Measurements from ENCODE around the gene RANBP1.

The RANBP1 gene

DNA sequence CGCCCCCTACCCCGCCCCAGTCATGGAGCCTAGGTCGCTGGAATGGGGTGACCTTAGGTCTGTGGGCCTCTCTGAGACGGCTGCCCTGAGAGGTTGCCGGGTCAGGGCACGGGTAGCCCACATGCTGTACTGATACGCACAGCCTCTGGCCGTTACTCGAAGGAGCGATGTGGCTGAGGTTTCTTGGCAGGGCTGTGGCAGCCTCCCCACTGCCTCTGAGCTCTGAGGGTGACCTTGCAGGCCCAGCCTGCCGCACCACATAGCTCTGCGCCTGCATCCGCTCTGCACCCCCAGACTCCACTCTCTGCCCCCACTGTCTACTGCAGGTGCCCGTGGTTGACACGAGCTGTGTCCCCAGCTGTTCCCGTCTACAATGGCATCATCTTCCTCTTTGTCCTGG lies 23.0 kb downstream of the RANBP1 start:
- DNase-seq: no peak

DNA sequence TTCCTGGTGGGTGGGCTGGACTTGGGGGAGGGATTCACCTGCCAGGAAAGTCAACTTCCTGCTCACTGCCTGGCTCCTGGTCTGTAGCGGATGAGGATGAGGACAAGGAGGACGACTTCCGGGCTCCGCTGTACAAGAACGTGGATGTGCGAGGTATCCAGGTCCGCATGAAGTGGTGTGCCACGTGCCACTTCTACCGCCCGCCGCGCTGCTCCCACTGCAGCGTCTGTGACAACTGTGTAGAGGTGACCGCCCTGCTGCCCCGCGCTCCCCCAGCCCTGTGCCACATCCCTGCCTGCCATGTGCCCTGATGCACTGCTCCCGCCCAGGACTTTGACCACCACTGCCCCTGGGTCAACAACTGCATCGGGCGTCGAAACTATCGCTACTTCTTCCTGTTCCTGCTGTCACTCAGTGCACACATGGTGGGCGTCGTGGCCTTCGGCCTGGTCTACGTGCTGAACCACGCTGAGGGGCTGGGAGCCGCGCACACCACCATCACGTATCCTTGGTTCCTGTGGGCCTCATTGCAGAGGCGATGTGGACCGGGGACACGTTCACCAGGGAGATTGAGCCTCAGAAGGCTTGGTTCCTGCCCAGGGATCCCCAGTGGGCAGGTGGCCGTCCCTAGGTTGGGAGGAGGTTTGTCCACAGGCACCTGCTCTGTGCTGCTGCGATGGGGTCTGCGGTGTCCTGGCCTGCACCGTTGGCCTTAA lies 23.6 kb downstream of the RANBP1 start:
- DNase-seq: no peak

DNA sequence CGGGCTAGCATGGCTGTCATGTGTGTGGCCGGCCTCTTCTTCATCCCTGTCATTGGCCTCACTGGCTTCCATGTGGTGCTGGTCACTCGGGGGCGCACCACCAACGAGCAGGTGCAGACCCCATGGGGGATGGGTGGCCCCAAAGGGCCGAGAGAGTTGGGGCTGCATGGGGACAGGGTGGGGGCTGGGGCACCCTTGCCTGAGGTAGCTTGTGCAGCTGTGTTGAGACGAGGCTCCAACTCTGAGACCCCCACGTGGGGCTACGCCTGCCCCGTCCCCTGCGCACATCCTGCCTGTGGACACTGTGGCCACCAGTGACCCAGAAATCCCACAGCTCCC lies 24.2 kb downstream of the RANBP1 start:
- DNase-seq: no peak

DNA sequence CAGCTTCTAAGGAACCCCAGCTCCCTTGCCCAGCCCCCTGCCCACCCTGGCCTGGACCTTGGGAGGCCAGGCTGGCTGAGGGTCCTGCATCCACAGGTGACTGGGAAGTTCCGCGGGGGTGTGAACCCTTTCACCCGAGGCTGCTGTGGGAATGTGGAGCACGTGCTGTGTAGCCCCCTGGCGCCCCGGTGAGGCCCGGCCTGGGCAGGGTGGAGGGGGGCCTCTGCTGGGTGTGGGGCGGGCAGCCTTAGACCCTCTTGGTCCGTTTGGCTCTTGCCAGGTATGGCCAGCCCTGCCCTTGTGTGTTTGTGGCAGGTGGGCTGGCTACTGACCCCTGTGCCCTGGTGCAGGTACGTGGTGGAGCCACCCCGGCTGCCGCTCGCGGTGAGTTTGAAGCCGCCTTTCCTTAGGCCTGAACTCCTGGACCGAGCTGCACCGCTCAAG lies 24.6 kb downstream of the RANBP1 start:
- no peak for DNase-seq

DNA sequence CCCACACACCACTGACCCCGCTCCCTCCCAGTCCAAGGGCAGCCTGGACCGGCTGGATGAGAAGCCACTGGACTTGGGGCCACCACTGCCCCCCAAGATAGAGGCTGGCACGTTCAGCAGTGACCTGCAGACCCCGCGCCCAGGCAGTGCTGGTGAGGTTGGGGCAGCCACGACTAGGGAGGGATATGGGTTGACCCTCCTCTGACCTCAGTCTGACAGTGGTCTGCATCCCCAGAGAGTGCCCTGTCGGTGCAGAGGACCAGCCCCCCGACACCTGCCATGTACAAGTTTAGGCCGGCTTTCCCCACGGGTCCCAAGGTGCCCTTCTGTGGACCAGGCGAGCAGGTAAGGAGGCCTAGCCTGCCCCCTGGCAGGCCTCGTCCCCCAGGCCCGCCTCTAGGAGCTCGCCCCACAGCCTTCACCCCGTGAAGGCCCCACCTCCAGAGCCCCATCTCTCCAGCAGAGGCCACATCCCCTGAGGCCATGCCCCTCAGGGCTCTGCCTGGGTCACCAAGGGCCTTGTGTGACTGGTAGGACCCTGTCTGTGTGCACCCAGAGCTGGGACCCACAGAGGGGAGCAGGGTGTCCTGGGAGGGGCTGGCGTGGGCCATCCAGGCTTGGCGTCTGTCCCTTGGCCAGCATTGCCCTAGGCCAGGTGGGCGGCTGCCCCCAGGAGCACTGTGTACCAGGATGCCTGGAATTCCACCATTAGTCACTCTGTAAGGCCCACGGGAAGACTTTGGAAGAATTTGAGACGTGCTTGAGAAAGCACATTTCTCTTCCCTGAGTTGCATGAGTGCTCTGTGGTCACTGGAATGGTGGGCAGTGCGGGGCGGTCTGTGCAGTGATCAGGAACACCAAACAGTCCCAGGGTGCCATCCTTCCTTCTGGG lies 25.5 kb downstream of the RANBP1 start:
- DNase-seq: no peak

DNA sequence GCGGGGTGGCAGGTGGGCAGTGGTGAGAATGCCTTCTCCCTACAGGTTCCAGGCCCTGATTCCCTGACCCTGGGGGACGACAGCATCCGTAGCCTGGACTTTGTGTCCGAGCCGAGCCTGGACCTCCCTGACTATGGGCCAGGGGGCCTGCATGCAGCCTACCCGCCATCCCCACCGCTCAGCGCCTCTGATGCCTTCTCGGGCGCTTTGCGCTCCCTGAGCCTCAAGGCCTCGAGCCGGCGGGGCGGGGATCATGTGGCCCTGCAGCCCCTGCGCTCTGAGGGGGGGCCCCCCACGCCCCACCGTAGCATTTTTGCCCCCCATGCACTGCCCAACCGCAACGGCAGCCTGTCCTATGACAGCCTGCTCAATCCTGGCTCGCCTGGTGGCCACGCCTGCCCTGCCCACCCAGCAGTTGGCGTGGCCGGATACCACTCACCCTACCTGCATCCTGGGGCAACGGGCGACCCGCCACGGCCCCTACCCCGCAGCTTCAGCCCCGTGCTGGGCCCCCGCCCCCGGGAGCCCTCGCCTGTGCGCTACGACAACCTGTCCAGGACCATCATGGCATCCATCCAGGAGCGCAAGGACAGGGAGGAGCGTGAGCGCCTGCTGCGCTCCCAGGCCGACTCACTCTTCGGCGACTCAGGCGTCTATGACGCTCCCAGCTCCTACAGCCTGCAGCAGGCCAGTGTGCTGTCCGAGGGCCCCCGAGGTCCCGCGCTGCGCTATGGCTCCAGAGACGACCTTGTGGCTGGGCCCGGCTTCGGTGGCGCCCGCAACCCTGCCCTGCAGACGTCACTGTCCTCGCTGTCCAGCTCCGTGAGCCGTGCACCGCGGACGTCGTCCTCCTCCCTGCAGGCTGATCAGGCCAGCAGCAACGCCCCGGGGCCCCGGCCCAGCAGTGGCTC lies 27.1 kb downstream of the RANBP1 start:
- no peak for DNase-seq

DNA sequence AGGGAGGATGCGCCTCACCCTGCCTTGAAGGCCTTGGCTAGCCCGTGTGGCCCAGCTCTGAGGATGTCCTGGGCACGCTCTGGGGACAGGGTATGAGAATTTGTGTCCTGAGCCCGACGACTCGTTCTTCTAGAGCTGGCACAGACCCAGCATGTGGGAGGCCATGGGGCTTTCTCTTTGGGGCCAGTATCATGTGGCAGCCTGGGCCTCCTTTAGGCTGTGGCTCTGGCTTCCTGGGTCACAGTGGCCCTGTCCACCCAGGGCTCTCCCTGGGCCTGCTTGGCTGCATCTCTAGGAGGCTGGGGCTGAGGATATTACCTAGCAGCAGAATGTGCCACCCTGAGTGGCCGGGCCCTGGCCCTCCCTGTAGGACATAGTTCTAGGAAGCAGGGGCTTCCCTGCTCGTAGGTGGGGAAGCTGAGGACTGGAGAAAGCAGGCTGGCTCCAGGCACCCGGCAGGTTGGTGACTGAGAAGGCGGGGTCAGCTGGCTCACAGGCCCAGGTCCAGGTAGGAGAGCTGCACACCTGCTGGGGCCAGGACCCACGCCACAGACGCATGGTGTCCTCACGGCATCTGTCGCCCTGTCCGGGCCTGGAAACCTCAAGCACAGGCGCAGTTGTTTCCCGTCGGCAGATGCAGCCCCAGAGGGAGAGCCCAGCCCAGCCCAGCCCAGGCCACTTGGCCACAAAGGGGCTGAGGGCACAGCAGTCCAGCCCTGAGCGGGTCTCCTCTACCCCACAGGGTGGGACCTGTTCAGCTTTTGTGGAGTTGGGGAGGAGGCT lies 28.2 kb downstream of the RANBP1 start:
- DNase-seq: no peak

DNA sequence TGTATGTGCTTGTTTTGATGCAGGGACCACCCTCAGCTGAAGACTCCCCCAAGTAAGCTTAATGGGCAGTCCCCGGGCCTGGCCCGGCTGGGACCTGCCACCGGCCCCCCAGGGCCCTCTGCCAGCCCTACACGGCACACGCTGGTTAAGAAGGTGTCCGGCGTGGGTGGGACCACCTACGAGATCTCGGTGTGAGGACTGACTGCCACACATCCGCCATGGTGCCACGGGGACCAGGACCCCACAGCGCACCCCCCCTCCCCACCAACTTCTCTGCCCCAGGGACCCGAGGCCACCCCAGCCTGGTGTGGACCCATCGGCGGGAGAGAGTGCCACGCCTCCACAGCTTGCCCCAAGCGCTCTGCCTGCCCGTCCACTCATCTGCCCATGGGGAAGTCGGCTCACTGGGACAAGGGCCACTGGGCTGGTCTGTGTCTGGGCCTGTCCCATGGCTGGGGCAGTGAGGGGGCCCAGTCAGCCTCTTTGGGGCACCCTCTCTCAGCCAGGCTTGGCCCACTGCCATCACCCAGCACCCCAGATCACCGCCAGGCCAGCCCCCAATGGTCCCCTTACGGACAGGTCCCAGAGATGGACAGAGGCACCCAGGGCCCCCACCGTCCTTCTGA lies 29.4 kb downstream of the RANBP1 start:
- no peak for DNase-seq

DNA sequence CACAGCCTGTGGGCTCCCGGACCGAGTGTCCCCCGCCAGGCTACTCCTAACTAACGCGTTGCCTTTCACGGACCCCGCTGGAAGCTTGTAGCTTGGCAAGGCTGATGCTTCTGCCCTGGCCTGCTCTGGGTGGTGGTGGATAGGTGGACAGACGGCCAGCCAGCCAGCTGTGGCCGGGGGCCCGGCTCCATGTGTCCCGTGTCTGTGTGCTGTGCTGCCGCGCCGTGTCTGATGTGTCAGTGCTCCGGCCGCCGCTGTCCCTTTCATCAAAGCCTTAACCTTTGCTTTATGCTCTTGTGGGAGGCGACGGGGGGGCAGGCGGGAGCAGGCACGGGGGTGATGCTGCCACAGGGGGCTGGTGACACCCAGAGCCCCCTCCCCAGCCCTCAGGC lies 29.9 kb downstream of the RANBP1 start:
- no peak for DNase-seq

DNA sequence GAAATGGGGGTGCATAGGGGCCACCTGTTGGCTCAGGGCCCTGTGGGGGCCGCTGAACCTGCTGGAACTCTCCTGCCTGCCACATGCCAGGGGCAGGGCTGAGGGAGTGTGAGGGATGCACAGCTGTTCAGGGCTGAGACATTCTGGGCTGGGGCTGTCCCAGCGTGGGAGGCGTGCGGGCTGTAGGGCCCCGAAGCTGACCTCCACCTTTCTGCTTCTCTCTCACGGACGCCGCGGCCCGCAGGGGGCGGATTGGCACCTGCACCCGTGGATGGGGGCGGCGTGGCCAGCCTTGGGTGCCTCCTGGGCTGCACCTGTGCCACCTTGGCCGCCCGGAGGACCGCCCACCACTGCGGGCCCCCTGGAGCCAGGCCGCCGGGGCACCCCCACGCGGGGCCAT lies 30.9 kb downstream of the RANBP1 start:
- no peak for DNase-seq

DNA sequence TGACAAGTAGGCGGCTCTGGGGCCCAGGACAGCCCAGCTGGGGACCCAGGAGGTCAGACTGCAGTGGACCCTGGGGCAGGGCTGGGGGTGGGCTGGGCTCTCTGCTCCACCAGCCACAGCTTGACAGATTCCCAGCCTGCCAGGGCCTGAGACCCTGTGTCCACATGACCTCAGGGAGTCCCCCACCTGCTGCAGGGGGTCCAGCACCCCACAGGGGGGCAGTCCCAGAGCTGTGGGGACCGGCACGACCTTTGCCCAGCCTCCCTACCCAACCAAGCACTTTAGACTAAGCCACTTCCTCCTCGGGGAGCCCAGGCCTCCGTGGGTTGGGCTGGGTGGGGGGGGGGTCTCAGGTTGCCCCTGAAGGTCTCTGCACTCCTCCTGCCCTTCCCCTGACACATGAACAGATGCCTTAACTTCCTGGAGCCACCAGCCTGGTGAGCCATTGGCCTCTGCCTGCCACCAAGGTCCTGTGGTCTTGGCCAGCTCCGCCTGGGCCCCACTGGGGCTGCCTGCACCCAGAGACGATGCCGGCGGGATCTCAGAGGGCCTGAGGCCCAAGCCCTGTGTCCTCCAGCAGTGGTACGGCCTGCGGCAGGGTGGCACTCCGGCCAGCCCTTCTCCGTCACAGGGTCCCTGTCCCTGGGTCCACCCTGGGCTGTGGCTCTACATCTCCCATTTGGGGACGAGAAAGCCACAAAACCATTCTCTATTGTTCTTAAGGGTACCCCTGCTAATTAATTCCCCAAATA lies 31.5 kb downstream of the RANBP1 start:
- DNase-seq: no peak

DNA sequence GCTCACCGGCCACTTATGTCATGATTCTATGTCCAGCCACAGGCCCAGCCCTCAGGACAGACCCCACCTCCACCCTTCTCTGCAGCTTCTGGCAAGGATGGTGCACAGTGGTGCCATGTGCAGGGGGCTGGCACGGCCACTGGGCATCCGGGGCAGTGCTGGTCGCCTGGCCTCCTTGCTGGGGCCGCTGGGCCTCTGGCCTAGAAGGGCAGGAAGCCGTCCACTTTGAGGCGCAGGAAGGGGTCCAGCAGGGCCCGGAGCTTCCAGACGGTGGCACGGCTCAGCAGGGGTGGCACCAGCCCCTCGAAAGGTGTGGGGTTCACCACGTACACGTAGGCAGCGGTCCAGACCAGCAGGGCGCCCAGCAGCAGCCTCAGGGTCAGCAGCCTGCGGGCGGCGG lies 32.5 kb downstream of the RANBP1 start:
- no peak for DNase-seq

DNA sequence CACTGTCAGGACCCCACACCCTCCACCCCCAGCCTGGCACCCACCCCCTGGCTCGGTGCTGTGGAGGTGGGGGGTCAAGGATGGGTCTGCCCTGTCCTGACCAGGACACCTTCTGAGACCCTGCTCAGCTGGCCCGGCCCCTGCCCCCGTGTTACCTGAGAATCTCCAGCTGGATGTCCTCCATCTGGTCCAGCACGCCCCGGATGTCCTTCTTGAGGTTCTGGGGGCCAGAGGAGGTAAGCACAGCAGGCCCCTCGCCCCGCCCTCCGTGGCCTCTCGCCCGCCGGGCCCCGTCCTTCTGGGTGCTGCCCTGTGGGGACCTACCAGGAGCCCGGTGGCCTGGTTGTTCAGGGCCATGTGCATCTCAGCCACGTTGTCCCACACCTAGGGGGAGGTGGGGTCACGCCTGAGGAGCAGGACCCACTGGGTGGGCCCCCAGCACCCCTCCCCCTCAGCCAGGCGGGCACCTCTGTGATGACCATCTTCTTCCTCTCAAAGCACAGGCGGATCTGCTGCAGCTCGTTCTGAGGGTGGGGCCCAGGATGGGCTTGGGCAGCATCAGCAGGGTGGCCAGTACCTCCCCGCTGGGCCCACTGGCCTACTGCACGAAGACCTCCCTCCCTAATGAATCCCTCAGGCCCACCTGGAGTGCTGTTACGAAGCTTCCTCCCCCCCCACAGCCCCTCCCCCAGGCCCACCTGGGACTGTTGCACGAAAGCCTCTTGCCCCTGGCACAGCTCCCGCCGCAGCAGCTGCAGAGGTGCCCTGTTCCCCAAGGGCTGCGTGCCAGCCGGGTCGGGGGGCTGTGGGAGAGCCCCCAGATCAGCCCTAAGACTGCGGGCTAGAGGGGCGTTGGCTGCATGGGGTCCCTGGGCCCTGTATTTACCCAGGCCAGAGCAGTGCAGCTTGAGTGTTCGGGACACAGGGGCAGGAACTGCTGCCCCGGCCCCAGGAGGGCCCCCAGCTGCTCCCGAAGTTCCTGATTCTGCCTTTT lies 33.6 kb downstream of the RANBP1 start:
- DNase-seq: no peak

DNA sequence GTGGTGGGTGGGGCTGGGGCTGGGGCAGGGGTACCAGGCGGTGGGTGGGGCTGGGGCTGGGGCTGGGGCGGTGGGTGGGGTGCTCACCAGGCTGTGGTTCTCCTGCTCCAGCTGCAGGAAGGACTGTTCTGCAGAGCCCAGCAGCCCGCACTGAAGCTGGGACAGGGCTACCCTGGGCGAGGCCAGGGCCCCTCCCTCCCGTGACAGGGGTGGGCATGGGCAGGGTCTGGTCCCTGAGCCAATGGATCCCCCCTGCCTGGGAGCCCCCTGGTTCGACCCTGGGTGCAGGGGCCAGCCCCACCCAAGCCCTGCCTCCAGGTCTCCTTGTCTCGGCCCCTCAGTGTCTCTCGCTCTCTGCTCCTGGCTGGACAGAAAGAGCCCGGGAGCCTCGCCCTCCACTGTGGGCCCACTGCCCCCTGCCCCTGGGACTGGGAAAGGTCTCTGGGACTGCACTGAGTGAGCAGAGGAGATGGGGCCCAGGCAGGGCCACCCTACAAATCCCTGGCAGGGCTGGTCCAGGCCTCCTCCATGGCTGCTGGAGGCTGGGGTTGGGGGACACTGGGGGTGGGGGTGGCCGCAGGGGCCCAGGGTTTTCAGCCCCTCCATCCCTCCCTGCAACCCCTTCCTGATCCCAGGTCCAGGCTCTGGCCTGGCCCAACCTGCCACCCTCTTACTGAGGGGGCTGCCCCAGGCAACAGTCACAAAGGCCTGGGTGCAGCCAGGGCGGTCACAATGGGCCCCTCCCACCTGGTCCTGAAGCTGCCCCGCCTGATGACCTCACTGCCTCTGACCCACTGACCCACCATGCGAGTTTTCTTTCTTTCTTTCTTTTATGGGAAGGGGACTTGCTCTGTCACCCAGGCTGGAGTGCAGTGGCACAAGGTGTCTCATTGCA lies 34.7 kb downstream of the RANBP1 start, which contains the start of gene CCDC188:
CCDC188 (minus strand) TSS at position 675 of the 895 bp plus-strand sequence; CDS start at position 606, 69 bp downstream.
- DNase-seq: no peak

DNA sequence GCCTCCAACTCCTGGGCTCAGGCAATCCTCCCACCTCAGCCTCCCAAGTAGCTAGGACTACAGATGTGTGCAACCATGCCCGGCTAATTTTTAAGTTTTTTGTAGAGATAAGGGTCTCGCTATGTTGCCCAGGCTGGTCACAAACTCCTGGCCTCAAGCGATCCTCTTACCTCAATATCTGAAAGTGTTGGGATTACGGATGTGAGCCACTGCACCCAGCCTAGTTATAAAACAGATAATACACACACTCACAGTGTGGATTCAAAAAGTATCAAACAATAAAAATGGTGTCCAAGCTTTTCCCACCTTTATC lies 35.3 kb downstream of the RANBP1 start:
- no peak for DNase-seq

DNA sequence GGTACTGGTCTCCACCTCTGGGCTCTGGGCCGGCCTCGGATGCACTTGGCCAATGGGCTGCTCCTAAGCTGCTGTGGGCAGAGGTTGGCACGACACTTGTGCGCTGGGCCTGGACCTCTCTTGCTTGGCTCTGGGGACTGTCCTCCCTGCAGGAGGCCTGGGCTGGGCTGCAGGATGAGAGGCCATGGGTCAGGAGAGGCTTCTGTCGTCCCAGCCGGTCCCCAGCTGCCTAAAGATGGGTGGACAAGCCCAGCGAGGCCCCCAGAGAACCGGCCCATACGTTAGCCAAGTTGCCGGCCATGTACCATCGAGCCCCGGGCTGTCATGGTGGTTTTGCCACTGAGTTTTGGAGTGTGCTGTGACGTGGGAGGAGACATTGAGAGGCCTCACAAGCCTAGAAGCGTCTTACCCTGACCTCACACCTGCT lies 36.6 kb downstream of the RANBP1 start:
- DNase-seq: no peak

DNA sequence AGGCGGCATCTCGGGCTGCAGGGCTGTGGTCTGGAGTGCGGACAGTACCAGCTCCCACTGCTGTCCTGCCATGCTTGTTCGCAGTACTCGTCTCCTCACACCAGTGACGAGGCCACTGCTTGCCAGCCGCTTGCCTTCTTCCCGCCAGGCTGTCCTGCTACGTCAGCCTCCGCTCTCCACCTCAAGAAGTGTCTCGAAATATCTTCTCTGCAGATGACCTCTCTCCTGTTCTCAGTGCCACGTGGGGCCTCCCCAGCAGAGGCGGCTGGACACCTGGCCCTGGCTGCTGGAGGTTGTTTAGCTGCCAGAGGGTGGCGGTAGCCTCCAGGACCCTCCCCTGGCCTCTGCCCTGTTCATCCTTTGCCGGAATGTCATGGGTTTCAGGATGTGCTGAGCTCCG lies 38.0 kb downstream of the RANBP1 start:
- DNase-seq: no peak

DNA sequence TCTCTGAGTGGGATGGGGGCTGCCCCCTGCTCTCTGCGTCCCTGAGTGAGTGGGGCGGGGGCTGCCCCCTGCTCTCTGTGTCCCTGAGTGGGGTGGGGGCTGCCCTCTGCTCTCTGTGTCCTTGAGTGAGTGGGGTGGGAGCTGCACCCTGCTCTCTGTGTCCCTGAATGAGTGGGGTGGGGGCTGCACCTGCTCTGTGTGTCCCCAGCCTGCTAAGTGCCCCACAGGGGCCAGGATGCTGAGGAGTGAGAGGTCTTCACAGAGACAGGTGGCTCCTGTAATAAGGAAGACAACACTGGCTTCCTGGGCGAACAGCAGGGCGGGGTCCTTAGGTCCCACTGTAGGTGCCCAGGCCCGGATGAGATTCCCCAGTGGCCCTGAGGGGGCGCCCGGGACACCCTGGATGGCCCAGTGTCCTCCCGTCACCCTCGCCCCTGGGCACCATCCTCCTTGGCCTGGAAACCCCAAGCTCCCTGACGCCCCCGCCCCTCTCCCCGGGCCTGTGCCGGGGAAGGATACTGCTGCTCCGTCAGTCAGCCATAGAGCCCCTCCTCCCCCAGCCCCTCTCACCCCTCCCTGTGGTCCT lies 38.8 kb downstream of the RANBP1 start:
- no peak for DNase-seq
